Stimulated activated CD8-positive, alpha-beta memory T cell treated with anti-CD3 and anti-CD28 coated beads, Interleukin-12 subunit alpha, Interleukin-12 subunit beta, amount 100 ng/mL, for 24 hours (primary cell): Measurements from ENCODE around the gene RNF183.
"Not testable (repeated sequence)": the region's sequence is repeated elsewhere in the genome, so short reads cannot be mapped to it uniquely, and the experiment has no call there.

Source experiments
- DNase-seq: peaks from one replicate; pipeline ENCODE4 v3.0.0-alpha.2; 2020; ENCODE audit errors: extremely low read depth

The RNF183 gene

GRCh38 chr9:113274474-113275156, 28.6 kb downstream of the RNF183 start:
- peak; percentile 5 for DNase-seq

- DNase-seq = no peak
These were observed 33.3 kb downstream of the RNF183 start for GRCh38 chr9:113269871-113270270.

- no peak for DNase-seq
These were observed 33.8 kb downstream of the RNF183 start for GRCh38 chr9:113269355-113269754.

GRCh38 chr9:113267911-113268566, 35.1 kb downstream of the RNF183 start:
- no peak for DNase-seq

- DNase-seq = no peak
These were observed 37.0 kb downstream of the RNF183 start for GRCh38 chr9:113266174-113266573.

- no peak for DNase-seq
These were observed 41.1 kb downstream of the RNF183 start for GRCh38 chr9:113261917-113262671.

- DNase-seq = no peak
These were observed 44.9 kb downstream of the RNF183 start for GRCh38 chr9:113258282-113258681.

GRCh38 chr9:113257863-113258262, 45.3 kb downstream of the RNF183 start:
- no peak for DNase-seq

- no peak for DNase-seq
These were observed 47.7 kb downstream of the RNF183 start for GRCh38 chr9:113255438-113255837.

- no peak for DNase-seq
These were observed 48.2 kb downstream of the RNF183 start for GRCh38 chr9:113254991-113255390.

- DNase-seq = no peak
These were observed 52.4 kb downstream of the RNF183 start for GRCh38 chr9:113250807-113251206.

GRCh38 chr9:113249661-113250060, 53.5 kb downstream of the RNF183 start:
- DNase-seq = not testable (repeated sequence)

- DNase-seq = no peak
These were observed 55.5 kb downstream of the RNF183 start for GRCh38 chr9:113247640-113248039.
